OCI-LY3 (cell line): Measurements from ENCODE around the gene TPMT.

Source experiments
- H2AFZ ChIP-seq: fragments of 200-600, 300-600 bp; shearing (Covaris generic); 2 replicates; pipeline ENCODE4 v1.6.0; 2014; ENCODE audit warnings: antibody characterized with exemption, low read depth, low read length
- H3K27ac ChIP-seq: fragments of 200-600, 300-600 bp; sonication (generic); 2 replicates; pipeline ENCODE4 v1.5.1; 2014; ENCODE audit warnings: mild to moderate bottlenecking, low read length, moderate library complexity, mixed read lengths
- H3K27me3 ChIP-seq: fragments of 200-600, 300-600 bp; sonication (generic); 2 replicates; pipeline ENCODE4 v1.6.1; 2014; ENCODE audit warnings: low read depth, low read length, mixed read lengths
- H3K36me3 ChIP-seq: fragments of 200-600, 300-600 bp; sonication (generic); replicated peaks from 2 replicates; pipeline ENCODE3; 2014; ENCODE audit warnings: low read depth, low read length, mixed read lengths
- H3K4me1 ChIP-seq: fragments of 300-600, 200-600 bp; sonication (generic); 2 replicates; pipeline ENCODE4 v1.6.1; 2014; ENCODE audit warnings: low read length, mixed read lengths
- H3K4me2 ChIP-seq: fragments of 200-600, 300-600 bp; sonication (generic); 2 replicates; pipeline ENCODE4 v1.6.1; 2014; ENCODE audit warnings: low read length, mixed read lengths
- H3K4me3 ChIP-seq: fragments of 300-600, 200-600 bp; sonication (generic); 2 replicates; pipeline ENCODE4 v1.5.1; 2014; ENCODE audit warnings: antibody characterized with exemption, mild to moderate bottlenecking, low read length, moderate library complexity
- H3K79me2 ChIP-seq: fragments of 300-600, 200-600 bp; shearing (Covaris generic); 2 replicates; pipeline ENCODE4 v1.6.1; 2014; ENCODE audit warnings: mild to moderate bottlenecking, low read length, mixed read lengths
- H3K9ac ChIP-seq: fragments of 300-600, 200-600 bp; shearing (Covaris generic); 2 replicates; pipeline ENCODE4 v1.6.0; 2014; ENCODE audit warnings: mild to moderate bottlenecking, low read length, moderate library complexity
- H3K9me3 ChIP-seq: fragments of 200-600, 300-600 bp; shearing (Covaris generic); 2 replicates; pipeline ENCODE4 v1.6.1; 2014; ENCODE audit warnings: low read length, mixed read lengths; ENCODE audit not compliant: insufficient read depth
- H4K20me1 ChIP-seq: fragments of 200-600, 300-600 bp; sonication (generic); 2 replicates; pipeline ENCODE4 v1.6.1; 2016; ENCODE audit warnings: low read length, mixed read lengths; ENCODE audit not compliant: insufficient read depth
- CTCF ChIP-seq: fragments of 200-600, 300-600 bp; sonication (generic); IDR thresholded peaks from 2 replicates; pipeline ENCODE4 v1.5.1; 2014; ENCODE audit warnings: antibody characterized with exemption, low read length, low read depth
- EZH2phosphoT487 ChIP-seq: fragments of 200-600 bp; shearing (Covaris generic); IDR thresholded peaks from 2 replicates; pipeline ENCODE4 v1.6.1; 2018; ENCODE audit warnings: antibody characterized with exemption, mixed run types, low read depth

Gene TPMT

GRCh38 chr6:18081025-18081668, 73.7 kb downstream of the TPMT start:
- no peak overlapping the region for H3K27ac ChIP-seq
- no peak overlapping the region for H3K4me2 ChIP-seq
- H4K20me1 ChIP-seq: no peaks in the 10 kb centered on the region
- no peaks in the 10 kb centered on the region for H3K27me3 ChIP-seq
- H3K79me2 ChIP-seq: no peaks in the 10 kb centered on the region
- no peak overlapping the region for H3K9ac ChIP-seq
- H3K4me3 ChIP-seq: no peak overlapping the region
- no peaks in the 10 kb centered on the region for H3K9me3 ChIP-seq
- H3K4me1 ChIP-seq: peaks cover 5% of the 10 kb centered on the region; the same call in 1 of the 2 replicates
- no peaks in the 10 kb centered on the region for H3K36me3 ChIP-seq
- H2AFZ ChIP-seq: no peak overlapping the region
- TF ChIP-seq EZH2phosphoT487 (no peak), CTCF (no peak)

DNA sequence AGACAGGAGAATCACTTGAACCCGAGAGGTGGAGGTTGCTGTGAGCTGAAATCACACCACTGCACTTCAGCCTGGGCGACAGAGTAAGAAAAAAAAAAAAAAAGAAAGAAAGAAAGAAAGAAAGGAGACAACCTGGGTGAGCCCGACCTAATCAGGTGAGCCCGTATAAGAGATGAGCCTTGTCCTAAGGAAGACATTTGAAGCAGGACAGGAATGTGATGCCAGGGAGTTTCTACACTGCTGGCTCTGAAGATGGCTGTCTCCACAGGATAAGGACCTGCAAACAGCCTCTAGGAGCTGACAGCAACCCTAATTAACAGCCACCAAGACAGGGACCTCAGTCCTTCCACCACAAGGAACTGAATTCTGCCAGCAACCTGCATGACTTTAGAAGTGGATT, 74.3 kb downstream of the TPMT start:
- Histone ChIP-seq H3K27ac (no peak overlapping the region), H3K9me3 (no peaks in the 10 kb centered on the region), H3K79me2 (no peaks in the 10 kb centered on the region), H2AFZ (no peak overlapping the region), H3K4me1 (peaks cover 5% of the 10 kb centered on the region; the same call in 1 of the 2 replicates), H3K9ac (no peak overlapping the region), H3K4me2 (no peak overlapping the region), H3K36me3 (no peaks in the 10 kb centered on the region), H4K20me1 (no peaks in the 10 kb centered on the region), H3K4me3 (no peak overlapping the region), H3K27me3 (no peaks in the 10 kb centered on the region)
- no peak for TF ChIP-seq EZH2phosphoT487
- TF ChIP-seq CTCF: no peak

DNA sequence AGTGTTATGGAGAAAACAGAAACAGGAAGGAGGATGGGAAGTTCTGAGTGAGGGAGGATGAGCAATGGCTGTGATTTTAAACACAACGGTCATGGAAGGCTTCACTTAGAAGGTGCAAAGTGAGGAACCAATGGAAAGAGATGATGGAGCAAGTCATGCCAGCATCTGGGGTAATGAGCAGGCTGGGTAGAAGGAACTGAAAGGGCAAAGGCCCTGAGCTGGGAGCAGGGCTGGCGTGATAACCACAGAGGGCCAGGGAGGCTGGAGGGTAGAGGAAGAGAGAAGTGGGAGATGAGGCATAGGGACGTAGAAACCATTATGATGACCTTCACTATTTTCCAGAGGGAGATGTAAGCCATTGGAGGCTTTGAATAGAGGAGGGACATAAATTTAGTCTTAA, 76.0 kb downstream of the TPMT start:
- Histone ChIP-seq H3K79me2 (no peaks in the 10 kb centered on the region), H3K9ac (no peak overlapping the region), H3K4me1 (peaks cover 5% of the 10 kb centered on the region; the same call in 1 of the 2 replicates), H3K27me3 (no peaks in the 10 kb centered on the region), H3K4me2 (no peak overlapping the region), H3K27ac (no peak overlapping the region), H2AFZ (no peak overlapping the region), H4K20me1 (no peaks in the 10 kb centered on the region), H3K9me3 (no peaks in the 10 kb centered on the region), H3K4me3 (no peak overlapping the region), H3K36me3 (no peaks in the 10 kb centered on the region)
- no peak for TF ChIP-seq EZH2phosphoT487
- no peak for TF ChIP-seq CTCF
